Liver (tissue), 9 donors: ENCODE data around the gene COLEC11. TPM values are rescaled to one million over a fixed set of nuclear protein-coding genes. Genes with fewer than 3 reads are reported as not detected.
"Not testable (repeated sequence)": the region's sequence is repeated elsewhere in the genome, so short reads cannot be mapped to it uniquely, and the experiment has no call there.

Experiments
- DNase-seq: peaks from one replicate; pipeline ENCODE4 v3.0.0-alpha.2; 2017; ENCODE audit warnings: low spot score
- H3K27ac ChIP-seq, 2 donors: one replicate each; pipeline ENCODE4 v1.7.0; 2013; ENCODE audit warnings: inconsistent platforms in 2 of 2, low read length in 2 of 2, control low read depth in 1 of 2, low read depth in 1 of 2, mild to moderate bottlenecking in 1 of 2
- H3K27me3 ChIP-seq, 4 donors: one replicate each; pipeline versions ENCODE4 v1.6.1 to v1.7.0; 2013; ENCODE audit warnings: low read length in 3 of 4, inconsistent platforms in 1 of 4, mild to moderate bottlenecking in 1 of 4, moderate library complexity in 1 of 4; ENCODE audit not compliant: control insufficient read depth in 4 of 4, insufficient read depth in 4 of 4
- H3K36me3 ChIP-seq, 4 donors: one replicate each; pipeline versions ENCODE4 v1.6.1 to v1.7.0; 2013; ENCODE audit warnings: low read length in 3 of 4, mild to moderate bottlenecking in 3 of 4, low read depth in 1 of 4, moderate library complexity in 1 of 4; ENCODE audit not compliant: control insufficient read depth in 4 of 4, insufficient read depth in 3 of 4
- H3K4me1 ChIP-seq, 4 donors: one replicate each; pipeline versions ENCODE4 v1.6.1 to v1.7.0; 2013; ENCODE audit warnings: low read length in 3 of 4, mild to moderate bottlenecking in 3 of 4, moderate library complexity in 1 of 4; ENCODE audit not compliant: control insufficient read depth in 4 of 4, insufficient read depth in 4 of 4
- H3K4me3 ChIP-seq, 3 donors: one replicate each; pipeline versions ENCODE4 v1.6.1 to v1.7.0; 2013; ENCODE audit warnings: low read length in 3 of 3, control low read depth in 1 of 3, low read depth in 1 of 3, mild to moderate bottlenecking in 1 of 3
- H3K9ac ChIP-seq, 2 donors: one replicate each; pipeline ENCODE4 v1.7.0; 2013; ENCODE audit warnings: low read length in 2 of 2, mild to moderate bottlenecking in 2 of 2, moderate library complexity in 2 of 2, control low read depth in 1 of 2, low read depth in 1 of 2
- H3K9me3 ChIP-seq, 4 donors: one replicate each; pipeline versions ENCODE4 v1.6.1 to v1.7.0; 2013; ENCODE audit warnings: low read length in 3 of 4; ENCODE audit not compliant: control insufficient read depth in 4 of 4
- EGR1 ChIP-seq, 2 donors: IDR thresholded peaks; 2 replicates each; pipeline ENCODE4 v1.6.1; 2016 to 2018; ENCODE audit warnings: antibody characterized with exemption in 2 of 2, low read depth in 2 of 2
- FOXA1 ChIP-seq: IDR thresholded peaks from 2 replicates; pipeline ENCODE4 v1.6.1; 2016; ENCODE audit warnings: antibody characterized with exemption
- FOXA2 ChIP-seq: IDR thresholded peaks from 2 replicates; pipeline ENCODE4 v1.6.1; 2016; ENCODE audit warnings: antibody characterized with exemption
- HNF4A ChIP-seq, 2 donors: conservative IDR thresholded peaks; 2 replicates each; pipeline ENCODE4 v1.6.1; 2016; ENCODE audit warnings: antibody characterized with exemption in 2 of 2, mild to moderate bottlenecking in 2 of 2
- HNF4G ChIP-seq: IDR thresholded peaks from 2 replicates; pipeline ENCODE4 v1.6.1; 2016; ENCODE audit warnings: antibody characterized with exemption
- RXRA ChIP-seq, 2 donors: IDR thresholded peaks; 2 replicates each; pipeline ENCODE4 v1.6.1; 2017 to 2018; ENCODE audit warnings: antibody characterized with exemption in 2 of 2, mild to moderate bottlenecking in 1 of 2
- SP1 ChIP-seq: IDR thresholded peaks from 2 replicates; pipeline ENCODE4 v1.6.1; 2018; ENCODE audit warnings: antibody characterized with exemption, mild to moderate bottlenecking
- YY1 ChIP-seq: IDR thresholded peaks from 2 replicates; pipeline ENCODE4 v1.6.1; 2016; ENCODE audit warnings: antibody characterized with exemption, mild to moderate bottlenecking
- WGBS: extraction: QIAGEN DNeasy Blood & Tissue Kit; methylation state at CpG from one replicate; pipeline ENCODE4 v1.1.7; 2013; 5-methylcytosine and 5-hydroxymethylcytosine counted together
- polyA plus RNA-seq, 2 donors: library from polyadenylated mRNA; stranded (reverse) in 1 of 2; unstranded in 1 of 2; fragments of 200-250 nt in 1 of 2; fragments of >200 nt in 1 of 2; fragmentation: Nextera tagmentation in 1 of 2; extraction: Ambion mirVana in 1 of 2; gene quantifications; one replicate each; pipeline versions ENCODE4 v1.2.1 to v1.2.3, GENCODE V29; 2013 to 2015
- total RNA-seq, 2 donors: library from RNA; depleted of rRNA; stranded (reverse); fragments of >200 nt; gene quantifications; one replicate each; pipeline ENCODE4 v1.2.3, GENCODE V29; 2014
- TF ChIP-seq, protein P1 (sequence below): IDR thresholded peaks from 2 replicates; pipeline ENCODE4 v1.6.1; 2016; ENCODE audit warnings: antibody characterized with exemption, mild to moderate bottlenecking
- TF ChIP-seq, protein P2 (sequence below): IDR thresholded peaks from 2 replicates; pipeline ENCODE4 v1.6.1; 2016; ENCODE audit warnings: antibody characterized with exemption
- donor health status: healthy.
- donor health status: healthy.
- donor health status: healthy.
- donor health status: healthy.
- donor health status: healthy.

COLEC11 gene
- total and polyA plus RNA-seq, 4 donors: 31.0 to 100 (median 70.9) TPM

DNA sequence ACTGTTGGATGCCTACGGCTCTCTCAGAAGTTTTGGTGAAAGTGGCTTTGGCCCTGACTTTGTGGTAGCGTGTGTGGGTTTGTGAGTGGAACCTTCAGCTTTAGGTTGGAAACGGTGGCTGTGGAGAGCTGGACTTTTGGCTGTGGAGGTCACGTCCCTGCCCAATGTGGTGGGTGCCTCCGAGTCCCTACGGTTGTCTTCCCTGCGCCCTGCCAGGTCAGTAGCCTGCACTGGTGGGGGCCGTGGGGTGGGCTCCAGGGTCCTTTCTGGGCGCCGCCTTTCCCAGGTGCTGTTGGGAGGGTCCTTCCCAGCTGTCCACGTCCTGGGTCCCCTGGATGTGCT is 11.1 kb downstream of the COLEC11 start (continued):
- TF ChIP-seq, protein P1, sequence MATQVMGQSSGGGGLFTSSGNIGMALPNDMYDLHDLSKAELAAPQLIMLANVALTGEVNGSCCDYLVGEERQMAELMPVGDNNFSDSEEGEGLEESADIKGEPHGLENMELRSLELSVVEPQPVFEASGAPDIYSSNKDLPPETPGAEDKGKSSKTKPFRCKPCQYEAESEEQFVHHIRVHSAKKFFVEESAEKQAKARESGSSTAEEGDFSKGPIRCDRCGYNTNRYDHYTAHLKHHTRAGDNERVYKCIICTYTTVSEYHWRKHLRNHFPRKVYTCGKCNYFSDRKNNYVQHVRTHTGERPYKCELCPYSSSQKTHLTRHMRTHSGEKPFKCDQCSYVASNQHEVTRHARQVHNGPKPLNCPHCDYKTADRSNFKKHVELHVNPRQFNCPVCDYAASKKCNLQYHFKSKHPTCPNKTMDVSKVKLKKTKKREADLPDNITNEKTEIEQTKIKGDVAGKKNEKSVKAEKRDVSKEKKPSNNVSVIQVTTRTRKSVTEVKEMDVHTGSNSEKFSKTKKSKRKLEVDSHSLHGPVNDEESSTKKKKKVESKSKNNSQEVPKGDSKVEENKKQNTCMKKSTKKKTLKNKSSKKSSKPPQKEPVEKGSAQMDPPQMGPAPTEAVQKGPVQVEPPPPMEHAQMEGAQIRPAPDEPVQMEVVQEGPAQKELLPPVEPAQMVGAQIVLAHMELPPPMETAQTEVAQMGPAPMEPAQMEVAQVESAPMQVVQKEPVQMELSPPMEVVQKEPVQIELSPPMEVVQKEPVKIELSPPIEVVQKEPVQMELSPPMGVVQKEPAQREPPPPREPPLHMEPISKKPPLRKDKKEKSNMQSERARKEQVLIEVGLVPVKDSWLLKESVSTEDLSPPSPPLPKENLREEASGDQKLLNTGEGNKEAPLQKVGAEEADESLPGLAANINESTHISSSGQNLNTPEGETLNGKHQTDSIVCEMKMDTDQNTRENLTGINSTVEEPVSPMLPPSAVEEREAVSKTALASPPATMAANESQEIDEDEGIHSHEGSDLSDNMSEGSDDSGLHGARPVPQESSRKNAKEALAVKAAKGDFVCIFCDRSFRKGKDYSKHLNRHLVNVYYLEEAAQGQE: no peak
- no peak for TF ChIP-seq SP1
- TF ChIP-seq FOXA2: no peak
- TF ChIP-seq, protein P2, sequence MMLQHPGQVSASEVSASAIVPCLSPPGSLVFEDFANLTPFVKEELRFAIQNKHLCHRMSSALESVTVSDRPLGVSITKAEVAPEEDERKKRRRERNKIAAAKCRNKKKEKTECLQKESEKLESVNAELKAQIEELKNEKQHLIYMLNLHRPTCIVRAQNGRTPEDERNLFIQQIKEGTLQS: no peak
- TF ChIP-seq HNF4A (conservative IDR thresholded peaks at IDR 0.05): no peak
- TF ChIP-seq EGR1 (IDR thresholded peaks at IDR 0.05; ENCODE audit: low read depth in 2 of 2): no peak
- TF ChIP-seq FOXA1: no peak
- TF ChIP-seq HNF4G: no peak
- no peak for TF ChIP-seq YY1

DNA sequence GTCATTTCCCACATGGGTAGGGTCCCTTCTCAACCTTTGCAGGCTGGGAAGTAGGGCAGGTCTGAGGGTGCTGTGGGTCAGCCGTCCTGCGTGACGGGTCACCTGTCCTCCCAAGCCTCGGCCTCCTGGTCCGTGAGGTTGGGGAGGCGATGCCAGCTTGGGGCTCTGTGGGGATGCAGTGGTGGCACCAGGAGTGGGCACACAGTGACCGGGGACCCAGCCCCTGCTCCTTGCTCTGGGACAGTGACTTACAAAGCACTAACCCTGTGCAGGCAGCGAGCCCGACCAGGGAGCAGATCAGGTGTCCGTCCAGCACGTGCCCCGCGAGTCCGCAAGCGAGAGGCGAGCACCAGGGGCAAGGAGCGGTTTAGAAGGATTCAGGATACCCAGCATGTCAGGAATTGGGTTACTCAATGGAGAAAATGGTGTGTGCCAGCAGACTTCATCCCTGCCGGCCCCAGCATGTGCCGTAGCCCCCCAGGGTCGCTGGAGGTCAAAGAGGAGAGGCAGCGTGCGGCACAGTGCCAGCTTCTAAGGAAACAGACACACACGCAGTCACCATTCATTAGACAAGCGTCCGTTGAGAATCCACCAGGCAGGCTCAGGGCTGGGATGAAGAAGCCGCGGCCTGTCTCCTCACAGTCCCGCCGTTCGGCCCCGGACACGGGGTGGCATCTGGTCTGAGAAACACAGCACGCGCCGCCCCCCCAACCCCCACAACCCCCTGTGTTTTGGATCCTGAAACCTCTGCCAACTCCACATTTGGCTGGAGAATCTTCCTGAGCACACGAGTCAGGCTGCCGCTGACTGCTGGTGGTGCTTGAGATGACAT is 11.7 kb downstream of the COLEC11 start:
- Histone ChIP-seq H3K27ac (peak overlapping the region; percentile 66 to 85), H3K9ac (no peak overlapping the region), H3K4me1 (peaks cover 3 to 37% (median 23%) of the 10 kb centered on the region in 4 donors), H3K9me3 (no peaks in the 10 kb centered on the region), H3K36me3 (no peaks in the 10 kb centered on the region), H3K27me3 (no peaks in the 10 kb centered on the region), H3K4me3 (peak overlapping the region in 2 of 3 donors; percentile 34 to 37)
- TF ChIP-seq YY1: peak; percentile 17
- peak in 1 of 2 donors; percentile 10 for TF ChIP-seq HNF4A (conservative IDR thresholded peaks at IDR 0.05)
- no peak for TF ChIP-seq FOXA1
- peak; percentile 31 for DNase-seq
- 76% methylated on average over 37 of the region's 37 CpGs for WGBS

DNA sequence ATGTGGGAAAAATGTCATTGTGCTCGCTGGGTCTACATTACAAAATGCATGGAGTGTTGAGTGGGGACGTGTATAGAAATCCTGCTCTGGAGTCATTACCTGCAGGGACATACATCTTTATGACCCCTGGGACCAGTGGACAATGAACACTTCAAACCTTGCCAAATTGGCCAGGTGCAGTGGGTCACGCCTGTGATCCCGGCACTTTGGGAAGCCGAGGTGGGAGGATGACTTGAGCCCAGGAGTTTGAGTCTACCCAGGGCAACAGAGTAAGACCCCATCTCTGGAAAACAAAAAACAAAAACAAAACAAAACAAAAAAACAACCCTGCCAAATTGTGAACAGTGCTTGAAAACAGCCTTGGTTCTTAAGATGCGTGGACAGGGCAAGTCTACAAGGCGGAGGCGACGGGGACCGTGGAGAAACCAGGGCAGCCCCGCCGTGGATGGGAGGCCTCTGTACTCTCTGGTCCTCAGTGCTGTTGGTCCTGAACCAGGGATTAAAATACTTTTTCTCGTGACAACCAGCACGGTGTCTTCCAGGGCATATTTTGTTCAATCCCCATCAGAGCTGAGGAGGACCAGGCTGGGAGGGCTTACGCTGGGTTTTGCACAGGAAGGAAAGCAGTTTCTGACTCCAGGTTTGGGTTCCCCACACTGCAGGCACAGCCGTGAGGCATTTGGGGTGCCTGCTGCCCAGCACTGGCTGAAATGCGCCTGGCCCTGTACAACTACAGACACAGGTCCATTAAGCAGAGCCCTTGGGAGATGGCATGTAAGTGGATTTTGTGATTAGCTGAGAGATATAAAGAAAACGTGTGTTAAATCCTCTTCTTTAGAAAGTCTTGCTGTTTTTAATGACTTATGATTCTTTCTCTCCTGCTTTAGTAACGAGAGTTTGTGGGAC is 13.7 kb downstream of the COLEC11 start:
- Histone ChIP-seq H3K27ac (peak overlapping the region in 1 of 2 donors; percentile 41), H3K4me3 (no peak overlapping the region), H3K9ac (no peak overlapping the region), H3K27me3 (no peaks in the 10 kb centered on the region), H3K9me3 (peaks cover 0 to 2% (median 0%) of the 10 kb centered on the region in 4 donors), H3K4me1 (peaks cover 3 to 28% (median 18%) of the 10 kb centered on the region in 4 donors), H3K36me3 (peaks cover 0 to 4% (median under 1%) of the 10 kb centered on the region in 4 donors)
- TF ChIP-seq RXRA (IDR thresholded peaks at IDR 0.05) (peak in 1 of 2 donors; percentile 11), EGR1 (IDR thresholded peaks at IDR 0.05; ENCODE audit: low read depth in 2 of 2) (no peak)
- WGBS: 77% methylated on average over 19 of the region's 19 CpGs
- DNase-seq: no peak

DNA sequence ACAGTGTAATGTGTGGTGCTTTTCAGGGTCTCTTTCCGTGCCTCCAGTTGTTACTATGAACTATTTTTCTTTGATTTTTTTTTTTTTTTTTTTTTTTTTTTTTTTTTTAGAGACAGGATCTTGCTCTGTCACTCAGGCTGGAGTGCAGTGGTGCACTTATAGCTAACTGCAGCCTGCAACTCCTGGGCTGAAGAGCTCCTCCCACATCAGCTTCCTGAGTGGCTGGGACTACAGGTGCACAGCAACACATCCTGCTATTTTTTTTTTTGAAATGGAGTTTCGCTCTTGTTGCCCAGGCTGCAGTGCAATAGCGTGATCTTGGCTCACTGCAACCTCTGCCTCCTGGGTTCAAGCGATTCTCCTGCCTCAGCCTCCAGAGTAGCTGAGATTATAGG is 14.4 kb downstream of the COLEC11 start:
- H3K4me1 ChIP-seq: peaks cover 1 to 23% (median 15%) of the 10 kb centered on the region in 4 donors
- H3K27me3 ChIP-seq, H3K27ac ChIP-seq, DNase-seq, H3K4me3 ChIP-seq, H3K36me3 ChIP-seq, H3K9ac ChIP-seq, H3K9me3 ChIP-seq: not testable (repeated sequence)
- 64% methylated on average over 4 of the region's 4 CpGs for WGBS
